Measurements from ENCODE around the gene MED12. TPM values are rescaled to one million over a fixed set of nuclear protein-coding genes. Genes with fewer than 3 reads are reported as not detected.

Gene MED12
- total RNA-seq, 1 donor, result 31.5 TPM

DNA sequence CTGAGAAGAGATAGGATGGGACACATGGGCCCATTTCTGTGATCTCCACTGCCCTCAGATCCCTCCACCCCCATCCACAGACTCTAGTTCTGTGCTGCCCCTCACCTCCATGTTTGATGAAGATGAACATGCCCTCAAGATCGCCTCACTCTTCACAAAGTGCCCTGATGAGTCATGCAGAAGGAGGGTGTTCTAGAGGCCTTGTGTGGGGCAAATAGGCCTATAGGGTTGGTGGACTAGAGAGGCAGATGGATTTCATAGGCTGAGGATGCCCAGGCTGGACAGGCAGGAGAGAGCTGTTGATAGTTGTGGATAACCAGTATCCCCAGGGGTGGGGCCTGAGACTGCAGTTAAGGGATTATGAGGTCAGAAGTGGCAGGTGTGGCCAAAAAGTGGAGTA lies 12.0 kb upstream of the MED12 start, which contains the start of gene CXorf65:
Gene CXorf65 (minus strand): TSS at position 314 of the 400 bp plus-strand sequence. CDS start 184 bp downstream, at position 130.
- no peak for DNase-seq (ENCODE audit: low read depth)
- H3K4me3 ChIP-seq (ENCODE audit: low read depth, low read length), result no peak within 1 kb of the TSS
- TF ChIP-seq, protein P1, sequence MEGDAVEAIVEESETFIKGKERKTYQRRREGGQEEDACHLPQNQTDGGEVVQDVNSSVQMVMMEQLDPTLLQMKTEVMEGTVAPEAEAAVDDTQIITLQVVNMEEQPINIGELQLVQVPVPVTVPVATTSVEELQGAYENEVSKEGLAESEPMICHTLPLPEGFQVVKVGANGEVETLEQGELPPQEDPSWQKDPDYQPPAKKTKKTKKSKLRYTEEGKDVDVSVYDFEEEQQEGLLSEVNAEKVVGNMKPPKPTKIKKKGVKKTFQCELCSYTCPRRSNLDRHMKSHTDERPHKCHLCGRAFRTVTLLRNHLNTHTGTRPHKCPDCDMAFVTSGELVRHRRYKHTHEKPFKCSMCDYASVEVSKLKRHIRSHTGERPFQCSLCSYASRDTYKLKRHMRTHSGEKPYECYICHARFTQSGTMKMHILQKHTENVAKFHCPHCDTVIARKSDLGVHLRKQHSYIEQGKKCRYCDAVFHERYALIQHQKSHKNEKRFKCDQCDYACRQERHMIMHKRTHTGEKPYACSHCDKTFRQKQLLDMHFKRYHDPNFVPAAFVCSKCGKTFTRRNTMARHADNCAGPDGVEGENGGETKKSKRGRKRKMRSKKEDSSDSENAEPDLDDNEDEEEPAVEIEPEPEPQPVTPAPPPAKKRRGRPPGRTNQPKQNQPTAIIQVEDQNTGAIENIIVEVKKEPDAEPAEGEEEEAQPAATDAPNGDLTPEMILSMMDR (IDR thresholded peaks at IDR 0.05; ENCODE audit: insufficient read depth, low read depth, low read length), result no peak

DNA sequence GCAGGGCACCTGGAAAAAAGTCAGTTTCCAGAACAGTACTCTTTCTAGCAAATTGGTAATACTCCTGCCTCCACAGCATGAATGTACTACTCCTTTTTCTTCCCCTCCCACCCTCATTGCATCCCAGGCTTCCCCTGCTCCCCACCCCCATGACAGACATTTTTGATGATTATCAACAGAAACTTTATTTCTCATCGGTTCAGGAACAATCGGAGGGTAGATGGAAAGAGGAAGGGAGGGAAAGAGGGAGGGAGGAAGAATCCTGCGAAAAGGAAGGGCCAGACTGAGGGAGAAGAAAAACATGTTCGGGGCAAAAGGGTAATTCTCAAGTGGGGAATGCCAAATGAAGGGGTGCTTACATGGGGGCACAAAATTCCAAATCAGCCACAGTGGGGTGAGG lies 11.2 kb upstream of the MED12 start:
- no peak for DNase-seq (ENCODE audit: low read depth)
- TF ChIP-seq, protein P1 (IDR thresholded peaks at IDR 0.05; ENCODE audit: insufficient read depth, low read depth, low read length), result no peak
- no peak overlapping the region for H3K4me3 ChIP-seq (ENCODE audit: low read depth, low read length)

DNA sequence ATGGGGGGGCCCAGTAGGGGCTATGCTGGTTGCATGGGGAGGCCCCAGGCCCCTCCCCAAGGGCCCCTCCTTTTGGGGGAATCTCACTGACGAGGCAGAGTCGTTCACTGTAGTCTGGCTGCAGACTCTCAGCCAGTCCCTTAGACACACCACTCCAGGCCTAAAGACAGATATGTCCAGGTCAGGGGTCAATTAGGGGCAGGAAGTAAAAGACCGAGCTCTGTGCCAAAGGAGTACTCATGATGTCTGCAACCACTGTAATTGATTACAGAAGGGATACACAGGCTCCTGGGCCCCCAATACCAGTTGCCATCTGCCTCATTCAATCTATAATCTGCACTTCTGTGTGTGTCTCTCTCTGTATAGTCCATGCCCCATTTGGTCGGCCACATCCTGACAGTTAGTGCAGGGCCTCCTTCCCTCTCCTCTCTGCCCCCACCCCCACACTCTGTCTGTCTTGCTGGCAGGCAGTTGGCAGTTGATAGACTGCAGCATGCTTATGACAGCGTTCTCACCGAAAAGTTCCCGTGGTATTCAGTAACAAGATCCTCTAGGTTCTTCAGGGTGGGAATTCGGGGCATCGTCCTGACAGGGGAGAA lies 10.5 kb upstream of the MED12 start:
- H3K4me3 ChIP-seq (ENCODE audit: low read depth, low read length), result no peak overlapping the region
- TF ChIP-seq, protein P1 (IDR thresholded peaks at IDR 0.05; ENCODE audit: insufficient read depth, low read depth, low read length), result no peak
- no peak for DNase-seq (ENCODE audit: low read depth)

DNA sequence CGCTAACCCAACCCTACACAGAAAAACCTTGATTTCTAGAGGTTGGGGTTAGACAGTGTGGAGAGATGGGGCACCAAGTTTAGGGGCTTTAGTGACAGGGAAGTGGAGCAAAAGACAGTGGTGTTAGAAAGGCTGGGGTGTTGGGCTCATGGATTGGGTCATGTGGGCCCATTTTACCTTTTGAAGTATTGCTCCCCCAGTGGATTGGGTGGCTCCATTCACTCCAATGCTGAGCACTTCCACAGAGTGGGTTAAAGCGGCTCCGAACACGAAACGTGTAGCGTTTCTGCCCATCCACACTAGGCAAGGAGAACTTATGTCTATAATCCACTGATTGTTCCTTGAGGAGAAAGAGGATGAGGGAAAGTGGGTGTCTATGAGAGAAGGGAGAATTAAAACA lies 9.3 kb upstream of the MED12 start:
- TF ChIP-seq, protein P1 (IDR thresholded peaks at IDR 0.05; ENCODE audit: insufficient read depth, low read depth, low read length), result no peak
- H3K4me3 ChIP-seq (ENCODE audit: low read depth, low read length), result no peak overlapping the region
- DNase-seq (ENCODE audit: low read depth), result no peak

DNA sequence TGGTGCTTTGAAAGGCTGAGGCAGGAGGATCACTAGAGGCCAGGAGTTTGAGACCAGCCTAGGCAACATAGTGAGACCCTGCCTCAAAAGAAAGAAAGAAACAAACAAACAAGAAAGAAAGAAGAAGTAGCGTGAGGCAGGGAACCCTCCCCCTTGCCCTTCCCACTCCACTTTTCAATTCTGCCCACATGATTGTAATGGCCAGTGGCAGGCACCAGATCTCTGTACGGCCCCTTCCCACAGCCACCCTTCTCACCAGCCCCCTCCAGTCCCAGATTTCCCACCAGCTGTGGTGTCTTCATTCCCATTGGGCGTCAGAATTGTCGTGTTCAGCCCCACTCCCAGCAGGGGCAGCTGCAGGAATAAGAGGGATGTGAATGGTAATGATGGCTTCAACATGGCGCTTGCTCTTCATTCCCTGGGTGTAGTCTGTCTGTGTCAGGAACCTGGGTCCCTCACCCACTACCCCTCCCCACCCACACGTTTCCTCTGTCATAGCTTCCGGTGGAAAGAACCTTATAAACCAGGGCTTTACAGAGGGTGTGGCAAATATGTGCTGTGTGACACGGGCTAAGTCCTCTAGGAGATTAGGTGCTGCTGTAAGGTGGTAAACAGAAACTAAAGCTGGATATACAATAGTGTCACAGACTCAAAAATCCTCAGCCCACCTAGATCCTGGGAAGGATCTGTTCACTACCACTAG lies 7.1 kb upstream of the MED12 start, which contains the start of gene IL2RG:
Gene IL2RG (minus strand): TSS at position 437 of the 703 bp plus-strand sequence. CDS start 38 bp downstream, at position 399.
- DNase-seq (ENCODE audit: low read depth), result no peak
- TF ChIP-seq, protein P1 (IDR thresholded peaks at IDR 0.05; ENCODE audit: insufficient read depth, low read depth, low read length), result no peak
- H3K4me3 ChIP-seq (ENCODE audit: low read depth, low read length), result no peak within 1 kb of the TSS

DNA sequence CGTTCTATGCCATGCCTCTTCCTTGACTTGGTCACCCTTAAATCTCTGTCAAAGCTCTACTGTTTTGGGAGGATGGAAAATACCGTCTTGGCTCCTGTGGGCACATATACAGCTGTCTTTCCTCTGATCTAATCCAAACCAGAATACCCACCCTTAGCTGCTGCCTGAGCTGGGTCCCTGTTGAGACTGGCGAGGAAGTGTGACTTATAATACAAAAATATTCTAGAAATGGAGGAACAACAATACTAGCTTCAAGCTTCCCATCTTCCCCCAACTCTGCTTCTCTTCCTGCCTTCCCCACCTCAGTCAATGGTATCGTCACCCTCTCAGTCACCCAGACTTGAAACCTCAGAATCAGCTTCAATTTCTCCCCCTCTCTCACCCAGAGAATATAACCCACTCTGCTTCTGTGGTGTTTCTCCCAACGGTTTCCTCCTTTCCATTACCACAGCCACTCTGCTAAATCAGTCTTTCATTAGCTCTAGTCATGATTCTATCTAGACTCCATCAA lies 6.4 kb upstream of the MED12 start:
- DNase-seq (ENCODE audit: low read depth), result no peak
- no peak overlapping the region for H3K4me3 ChIP-seq (ENCODE audit: low read depth, low read length)
- TF ChIP-seq, protein P1 (IDR thresholded peaks at IDR 0.05; ENCODE audit: insufficient read depth, low read depth, low read length), result no peak

All from fibroblast of villous mesenchyme (primary cell).